Measurements from ENCODE around the gene SPATA32.

SPATA32 gene

GRCh38 chr17:45261577-45262515 is at the start of gene SPATA32:
Gene SPATA32 (minus strand): TSS chr17:45262094. CDS start chr17:45262016, 78 bp downstream.
- DNase-seq (ENCODE audit: low read depth): no peak
- no peak for TF ChIP-seq CTCF (conservative IDR thresholded peaks at IDR 0.05; ENCODE audit: control insufficient read depth, insufficient read depth, low read depth, low read length)
- peak within 1 kb of the TSS; percentile 29 for H3K4me3 ChIP-seq (ENCODE audit: control insufficient read depth, low read depth, low read length)

GRCh38 chr17:45311401-45311759 is 49.5 kb upstream of the SPATA32 start:
- DNase-seq (ENCODE audit: low read depth): no peak
- H3K4me3 ChIP-seq (ENCODE audit: control insufficient read depth, low read depth, low read length): no peak overlapping the region
- peak; percentile 20 for TF ChIP-seq CTCF (conservative IDR thresholded peaks at IDR 0.05; ENCODE audit: control insufficient read depth, insufficient read depth, low read depth, low read length)

GRCh38 chr17:45310380-45311324 is 48.8 kb upstream of the SPATA32 start:
- TF ChIP-seq CTCF (conservative IDR thresholded peaks at IDR 0.05; ENCODE audit: control insufficient read depth, insufficient read depth, low read depth, low read length): no peak
- no peak overlapping the region for H3K4me3 ChIP-seq (ENCODE audit: control insufficient read depth, low read depth, low read length)
- no peak for DNase-seq (ENCODE audit: low read depth)

- no peak overlapping the region for H3K4me3 ChIP-seq (ENCODE audit: control insufficient read depth, low read depth, low read length)
- no peak for TF ChIP-seq CTCF (conservative IDR thresholded peaks at IDR 0.05; ENCODE audit: control insufficient read depth, insufficient read depth, low read depth, low read length)
- DNase-seq (ENCODE audit: low read depth): no peak
Measured at GRCh38 chr17:45309400-45309799, 47.5 kb upstream of the SPATA32 start.

- no peak for DNase-seq (ENCODE audit: low read depth)
- H3K4me3 ChIP-seq (ENCODE audit: control insufficient read depth, low read depth, low read length): no peak overlapping the region
- no peak for TF ChIP-seq CTCF (conservative IDR thresholded peaks at IDR 0.05; ENCODE audit: control insufficient read depth, insufficient read depth, low read depth, low read length)
Measured at GRCh38 chr17:45308840-45309239, 46.9 kb upstream of the SPATA32 start.

- no peak for DNase-seq (ENCODE audit: low read depth)
- H3K4me3 ChIP-seq (ENCODE audit: control insufficient read depth, low read depth, low read length): no peak overlapping the region
- TF ChIP-seq CTCF (conservative IDR thresholded peaks at IDR 0.05; ENCODE audit: control insufficient read depth, insufficient read depth, low read depth, low read length): no peak
Measured at GRCh38 chr17:45308016-45308365, 46.1 kb upstream of the SPATA32 start.

Measured in fibroblast of mammary gland (primary cell).